ENCODE measurements around the gene ID1. TPM values are rescaled to one million over a fixed set of nuclear protein-coding genes. Genes with fewer than 3 reads are reported as not detected.
"Not testable (repeated sequence)": the region's sequence is repeated elsewhere in the genome, so short reads cannot be mapped to it uniquely, and the experiment has no call there.

Gene ID1
- total RNA-seq, 2 donors from 2014 or later: 103 to 222 TPM

GRCh38 chr20:31594002-31594557 lies 11.0 kb upstream of the ID1 start:
- intact Hi-C loops (cut with DNase I): no loop called here

GRCh38 chr20:31594558-31595379 lies 10.3 kb upstream of the ID1 start:
- peak; percentile 13 to 36 for ATAC-seq

More at GRCh38 chr20:31594002-31594557, 11.0 kb upstream of the ID1 start:
- ATAC-seq (no peak), DNase-seq (no peak)

GRCh38 chr20:31595380-31595653 lies 9.8 kb upstream of the ID1 start:
- DNase-seq (no peak), ATAC-seq (no peak)
- intact Hi-C loops (cut with DNase I): no loop called here

More at GRCh38 chr20:31594558-31595379, 10.3 kb upstream of the ID1 start:
- intact Hi-C loops (cut with DNase I): no loop called here
- peak; percentile 77 for DNase-seq

- DNase-seq (peak; percentile 94), ATAC-seq (peak; percentile 89 to 92)
- intact Hi-C loops (cut with DNase I): no loop called here
These were observed 9.3 kb upstream of the ID1 start for GRCh38 chr20:31595654-31596411.

GRCh38 chr20:31596412-31596715 lies 8.7 kb upstream of the ID1 start:
- intact Hi-C loops (cut with DNase I): not testable (repeated sequence)

GRCh38 chr20:31596831-31597480 lies 8.1 kb upstream of the ID1 start:
- ATAC-seq (no peak), DNase-seq (no peak)
- intact Hi-C loops (cut with DNase I): no loop called here

More at GRCh38 chr20:31596412-31596715, 8.7 kb upstream of the ID1 start:
- DNase-seq, ATAC-seq: not testable (repeated sequence)

GRCh38 chr20:31597481-31597855 lies 7.6 kb upstream of the ID1 start:
- intact Hi-C loops (cut with DNase I): no loop called here
- ATAC-seq: no peak

GRCh38 chr20:31602431-31602778 lies 2.7 kb upstream of the ID1 start:
- intact Hi-C loops (cut with DNase I): no loop called here
- no peak for DNase-seq
- ATAC-seq: no peak

More at GRCh38 chr20:31597481-31597855, 7.6 kb upstream of the ID1 start:
- no peak for DNase-seq

- ATAC-seq: no peak
- intact Hi-C loops (cut with DNase I): no loop called here
- no peak for DNase-seq
These were observed 2.2 kb upstream of the ID1 start for GRCh38 chr20:31602779-31603441.

GRCh38 chr20:31603822-31604566 lies 1.1 kb upstream of the ID1 start:
- ATAC-seq (peak; percentile 82 to 84), DNase-seq (peak; percentile 99)
- intact Hi-C loops (cut with DNase I): loop anchor here in 1 of 2 donors (2.0 kb wide), 1 partner anchor 31 kb away; no protein-coding TSS in a partner anchor

GRCh38 chr20:31604567-31605030 lies 490 bp upstream of the ID1 start:
- intact Hi-C loops (cut with DNase I): loop anchor here in 1 of 2 donors (2.0 kb wide), 1 partner anchor 32 kb away; no protein-coding TSS in a partner anchor
- ATAC-seq (peak in 1 of 2 donors; percentile 2), DNase-seq (no peak)

GRCh38 chr20:31605902-31606803 lies 1.1 kb downstream of the ID1 start:
- intact Hi-C loops (cut with DNase I): loop anchor here in 1 of 2 donors (2.0 kb wide), 1 partner anchor 33 kb away; no protein-coding TSS in a partner anchor
- DNase-seq (peak; percentile 47), ATAC-seq (no peak)

GRCh38 chr20:31606804-31607639 lies 1.9 kb downstream of the ID1 start:
- DNase-seq (peak; percentile 52), ATAC-seq (peak in 1 of 2 donors; percentile 2)
- intact Hi-C loops (cut with DNase I): no loop called here

GRCh38 chr20:31607640-31608250 lies 2.7 kb downstream of the ID1 start:
- DNase-seq: peak; percentile 48
- no peak for ATAC-seq
- intact Hi-C loops (cut with DNase I): no loop called here

- intact Hi-C loops (cut with DNase I): no loop called here
- peak; percentile 88 for DNase-seq
- peak; percentile 9 to 14 for ATAC-seq
These were observed 3.3 kb downstream of the ID1 start for GRCh38 chr20:31608251-31608945.
